Measurements from ENCODE around the gene CDK2.
"Not testable (repeated sequence)": the region's sequence is repeated elsewhere in the genome, so short reads cannot be mapped to it uniquely, and the experiment has no call there.

Gene CDK2

GRCh38 chr12:55979069-55979468 is 12.4 kb downstream of the CDK2 start:
- no peak for DNase-seq (ENCODE audit: low read depth, low spot score)

GRCh38 chr12:55981882-55982281 is 15.3 kb downstream of the CDK2 start:
- DNase-seq (ENCODE audit: low read depth, low spot score): not testable (repeated sequence)

- DNase-seq (ENCODE audit: low read depth, low spot score): no peak
These were observed 15.8 kb downstream of the CDK2 start for GRCh38 chr12:55982319-55982936.

- no peak for DNase-seq (ENCODE audit: low read depth, low spot score)
These were observed 16.7 kb downstream of the CDK2 start for GRCh38 chr12:55983232-55983842.

GRCh38 chr12:55984861-55985260 is 18.2 kb downstream of the CDK2 start:
- no peak for DNase-seq (ENCODE audit: low read depth, low spot score)

GRCh38 chr12:55985341-55985740 is 18.7 kb downstream of the CDK2 start:
- no peak for DNase-seq (ENCODE audit: low read depth, low spot score)

- not testable (repeated sequence) for DNase-seq (ENCODE audit: low read depth, low spot score)
These were observed 19.3 kb downstream of the CDK2 start for GRCh38 chr12:55985976-55986375.

- DNase-seq (ENCODE audit: low read depth, low spot score): no peak
These were observed 24.5 kb downstream of the CDK2 start for GRCh38 chr12:55991110-55991509.

- no peak for DNase-seq (ENCODE audit: low read depth, low spot score)
These were observed 26.7 kb downstream of the CDK2 start for GRCh38 chr12:55993230-55993853.

- no peak for DNase-seq (ENCODE audit: low read depth, low spot score)
These were observed 28.7 kb downstream of the CDK2 start for GRCh38 chr12:55995366-55995765.

- DNase-seq (ENCODE audit: low read depth, low spot score): no peak
These were observed 29.6 kb downstream of the CDK2 start for GRCh38 chr12:55996201-55996714.

GRCh38 chr12:55996715-55997534 is 30.3 kb downstream of the CDK2 start, which contains the start of gene SUOX:
Gene SUOX (plus strand): TSS chr12:55997276. CDS start chr12:56002222, 4,946 bp downstream.
- DNase-seq (ENCODE audit: low read depth, low spot score): peak; percentile 91

- no peak for DNase-seq (ENCODE audit: low read depth, low spot score)
These were observed 30.9 kb downstream of the CDK2 start for GRCh38 chr12:55997535-55997859.

GRCh38 chr12:55999522-55999921 is 32.9 kb downstream of the CDK2 start:
- not testable (repeated sequence) for DNase-seq (ENCODE audit: low read depth, low spot score)

GRCh38 chr12:55999999-56000540 is 33.4 kb downstream of the CDK2 start:
- not testable (repeated sequence) for DNase-seq (ENCODE audit: low read depth, low spot score)

GRCh38 chr12:56001487-56002100 is 35.0 kb downstream of the CDK2 start:
- no peak for DNase-seq (ENCODE audit: low read depth, low spot score)

GRCh38 chr12:56003376-56003775 is 36.7 kb downstream of the CDK2 start:
- DNase-seq (ENCODE audit: low read depth, low spot score): not testable (repeated sequence)

- no peak for DNase-seq (ENCODE audit: low read depth, low spot score)
These were observed 37.6 kb downstream of the CDK2 start for GRCh38 chr12:56004211-56004610.

GRCh38 chr12:56007564-56008559 is 41.2 kb downstream of the CDK2 start:
- no peak for DNase-seq (ENCODE audit: low read depth, low spot score)

GRCh38 chr12:56010111-56010570 is 43.5 kb downstream of the CDK2 start:
- no peak for DNase-seq (ENCODE audit: low read depth, low spot score)

All from iPS DF 19.7 (cell line).